Progenitor cell of endocrine pancreas (in vitro differentiated cells): Measurements from ENCODE around the gene ARRDC1. TPM values are rescaled to one million over a fixed set of nuclear protein-coding genes. Genes with fewer than 3 reads are reported as not detected.

ENCODE experiments used
- DNase-seq: peaks from one replicate; pipeline ENCODE4 v3.0.0; 2021; ENCODE audit warnings: low spot score; ENCODE audit not compliant: unreplicated experiment
- H3K27ac Mint-ChIP-seq: 2 replicates; pipeline ENCODE4 v1.8.0; 2021; ENCODE audit warnings: mild to moderate bottlenecking, moderate library complexity, mixed read lengths
- H3K27me3 Mint-ChIP-seq: 2 replicates; pipeline ENCODE4 v1.8.0; 2021; ENCODE audit warnings: mixed read lengths
- H3K36me3 Mint-ChIP-seq: 2 replicates; pipeline ENCODE4 v1.8.0; 2022; ENCODE audit warnings: mixed read lengths; ENCODE audit not compliant: insufficient read depth
- H3K4me1 Mint-ChIP-seq: 2 replicates; pipeline ENCODE4 v1.8.0; 2021; ENCODE audit warnings: low read depth, mixed read lengths
- H3K4me3 Mint-ChIP-seq: 2 replicates; pipeline ENCODE4 v1.8.0; 2021; ENCODE audit warnings: low read depth, mild to moderate bottlenecking, moderate library complexity, mixed read lengths
- H3K9me3 Mint-ChIP-seq: 2 replicates; pipeline ENCODE4 v1.8.0; 2021; ENCODE audit warnings: low read depth, mixed read lengths
- total RNA-seq: library from RNA; stranded (reverse); gene quantifications from 2 replicates; pipeline ENCODE4 v1.2.1, GENCODE V29; 2021
- TF ChIP-seq, protein P1 (sequence below): fragments of 200-600 bp; sonication (generic); IDR thresholded peaks from one replicate; pipeline ENCODE4 v1.5.0; 2021; ENCODE audit warnings: antibody characterized with exemption, mild to moderate bottlenecking; ENCODE audit not compliant: unreplicated experiment

Gene ARRDC1
- total RNA-seq, 1 donor from 2014 or later: 74.9 TPM

DNA sequence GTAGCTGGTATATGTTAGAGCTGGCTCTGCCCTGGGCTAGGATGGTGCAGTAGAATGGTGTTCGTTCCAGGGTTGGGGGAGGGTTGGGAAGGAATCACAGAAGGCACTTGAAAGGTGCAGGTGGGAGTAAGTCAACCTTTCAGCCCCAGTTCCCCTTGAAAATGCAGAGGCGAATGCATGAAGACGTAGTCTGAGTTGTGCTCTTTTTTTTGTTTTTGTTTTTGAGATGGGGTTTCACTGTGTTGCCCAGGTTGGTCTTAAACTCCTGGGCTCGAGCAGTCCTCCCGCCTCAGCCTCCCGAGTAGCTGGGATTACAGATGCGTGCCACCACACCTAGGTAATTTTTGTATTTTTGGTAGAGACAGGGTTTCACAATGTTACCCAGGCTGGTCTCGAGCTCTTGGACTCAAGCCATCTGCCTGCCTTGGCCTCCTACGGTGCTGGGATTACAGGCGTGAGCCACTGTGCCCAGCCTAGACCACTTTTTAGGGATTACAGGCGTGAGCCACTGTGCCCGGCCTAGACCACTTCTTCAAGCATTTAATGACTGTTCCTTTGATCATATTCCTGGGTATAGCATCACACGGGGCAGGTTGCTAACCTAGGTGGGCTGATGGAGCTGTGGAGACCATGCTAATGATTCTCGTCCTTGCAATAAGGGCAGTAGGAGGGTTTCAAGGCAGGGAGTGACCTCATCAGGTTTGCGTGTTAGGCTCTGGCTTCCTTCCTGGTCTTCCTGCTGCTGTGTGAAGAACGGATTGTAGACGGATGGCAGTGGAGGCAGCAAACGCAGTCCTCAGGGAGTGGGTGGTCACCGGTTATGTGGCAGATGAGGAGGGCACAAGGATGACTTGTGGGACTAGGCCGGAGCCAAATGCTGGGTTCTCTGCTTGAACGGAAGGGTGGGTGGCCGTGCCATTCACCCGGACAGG, 27.0 kb downstream of the ARRDC1 start:
- H3K4me3 Mint-ChIP-seq: no peak overlapping the region
- H3K4me1 Mint-ChIP-seq: peaks cover 9% of the 10 kb centered on the region
- no peaks in the 10 kb centered on the region for H3K27me3 Mint-ChIP-seq
- no peaks in the 10 kb centered on the region for H3K9me3 Mint-ChIP-seq
- H3K36me3 Mint-ChIP-seq: peaks cover 2% of the 10 kb centered on the region
- TF ChIP-seq, protein P1, sequence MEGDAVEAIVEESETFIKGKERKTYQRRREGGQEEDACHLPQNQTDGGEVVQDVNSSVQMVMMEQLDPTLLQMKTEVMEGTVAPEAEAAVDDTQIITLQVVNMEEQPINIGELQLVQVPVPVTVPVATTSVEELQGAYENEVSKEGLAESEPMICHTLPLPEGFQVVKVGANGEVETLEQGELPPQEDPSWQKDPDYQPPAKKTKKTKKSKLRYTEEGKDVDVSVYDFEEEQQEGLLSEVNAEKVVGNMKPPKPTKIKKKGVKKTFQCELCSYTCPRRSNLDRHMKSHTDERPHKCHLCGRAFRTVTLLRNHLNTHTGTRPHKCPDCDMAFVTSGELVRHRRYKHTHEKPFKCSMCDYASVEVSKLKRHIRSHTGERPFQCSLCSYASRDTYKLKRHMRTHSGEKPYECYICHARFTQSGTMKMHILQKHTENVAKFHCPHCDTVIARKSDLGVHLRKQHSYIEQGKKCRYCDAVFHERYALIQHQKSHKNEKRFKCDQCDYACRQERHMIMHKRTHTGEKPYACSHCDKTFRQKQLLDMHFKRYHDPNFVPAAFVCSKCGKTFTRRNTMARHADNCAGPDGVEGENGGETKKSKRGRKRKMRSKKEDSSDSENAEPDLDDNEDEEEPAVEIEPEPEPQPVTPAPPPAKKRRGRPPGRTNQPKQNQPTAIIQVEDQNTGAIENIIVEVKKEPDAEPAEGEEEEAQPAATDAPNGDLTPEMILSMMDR: no peak
- no peak for DNase-seq
- peak overlapping the region; percentile 54 for H3K27ac Mint-ChIP-seq

DNA sequence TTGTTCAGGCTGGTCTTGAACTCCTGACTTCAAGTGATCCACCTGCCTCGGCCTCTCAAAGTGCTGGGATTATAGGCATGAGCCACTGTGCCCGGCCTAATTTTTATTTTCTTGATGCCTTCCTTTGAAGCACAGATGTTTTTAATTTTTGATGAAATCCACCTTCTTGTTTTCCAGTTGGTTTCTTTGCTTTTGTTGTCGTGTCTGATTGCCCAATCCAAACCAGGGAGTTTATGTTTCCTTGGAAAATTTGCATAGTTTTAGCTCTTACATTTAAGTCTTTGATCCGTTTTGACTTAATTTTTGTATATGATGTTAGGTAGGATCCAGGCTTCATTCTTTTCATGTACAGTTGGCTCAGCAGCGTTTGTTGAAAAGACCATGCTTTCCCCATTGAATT, 28.5 kb downstream of the ARRDC1 start:
- no peak overlapping the region for H3K4me3 Mint-ChIP-seq
- H3K27me3 Mint-ChIP-seq: no peaks in the 10 kb centered on the region
- peak overlapping the region; percentile 45 for H3K27ac Mint-ChIP-seq
- H3K9me3 Mint-ChIP-seq: no peaks in the 10 kb centered on the region
- H3K4me1 Mint-ChIP-seq: peaks cover 6% of the 10 kb centered on the region
- H3K36me3 Mint-ChIP-seq: no peaks in the 10 kb centered on the region
- TF ChIP-seq, protein P1: no peak
- DNase-seq: no peak

DNA sequence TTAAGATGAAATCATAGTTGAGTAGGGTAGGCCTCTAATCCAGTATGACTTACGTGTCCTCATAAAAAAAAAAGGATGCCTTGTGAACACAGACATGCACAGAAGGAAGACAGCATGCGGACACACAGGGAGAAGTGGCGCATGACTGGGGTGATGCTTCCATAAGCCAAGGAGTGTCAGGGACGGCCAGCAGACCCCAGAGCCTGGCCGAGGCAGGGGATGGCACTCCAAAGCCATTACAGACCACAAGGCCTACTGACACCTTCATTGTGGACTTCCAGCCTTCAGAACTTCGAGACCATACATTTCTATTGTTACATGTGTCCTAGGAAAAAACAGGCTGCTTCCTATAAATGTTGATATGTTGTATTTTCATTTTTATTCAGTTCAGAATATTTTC, 33.2 kb downstream of the ARRDC1 start:
- TF ChIP-seq, protein P1: no peak
- H3K36me3 Mint-ChIP-seq: peaks cover 7% of the 10 kb centered on the region
- H3K9me3 Mint-ChIP-seq: no peaks in the 10 kb centered on the region
- peaks cover 4% of the 10 kb centered on the region for H3K4me1 Mint-ChIP-seq
- no peak overlapping the region for H3K27ac Mint-ChIP-seq
- no peak overlapping the region for H3K4me3 Mint-ChIP-seq
- DNase-seq: no peak
- H3K27me3 Mint-ChIP-seq: no peaks in the 10 kb centered on the region

DNA sequence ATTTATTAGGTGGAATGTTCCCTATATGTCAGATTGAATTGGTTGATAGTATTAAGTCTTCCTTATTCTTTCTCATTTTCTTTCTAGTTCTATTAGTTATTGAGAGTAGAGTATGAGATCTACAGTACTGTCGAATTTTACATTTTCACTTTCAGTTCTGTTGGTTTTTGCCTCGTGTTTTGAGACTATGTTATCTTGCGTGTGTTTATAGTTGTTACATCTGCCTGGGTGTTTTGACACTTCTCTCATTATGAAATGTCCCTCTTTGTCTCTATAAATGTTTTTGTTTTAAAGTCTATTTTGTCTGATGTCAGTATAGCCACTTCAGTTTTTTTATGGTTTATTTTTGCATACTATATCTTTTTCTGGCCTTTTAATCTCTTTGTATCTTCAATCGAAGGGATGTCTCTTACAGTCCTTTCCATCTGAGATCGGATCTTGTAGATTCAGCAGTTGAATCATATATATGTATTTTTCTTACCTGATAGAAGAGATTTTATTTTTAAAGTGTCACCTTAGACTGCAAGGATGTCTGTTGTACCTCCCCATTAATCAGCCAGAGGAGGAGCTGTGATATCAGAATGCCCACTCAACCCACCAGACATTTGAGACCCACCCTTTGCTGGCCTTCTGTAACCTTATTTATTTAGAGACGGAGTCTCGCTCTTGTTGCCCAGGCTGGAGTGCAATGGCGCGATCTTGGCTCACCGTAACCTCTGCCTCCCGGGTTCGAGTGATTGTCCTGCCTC, 34.0 kb downstream of the ARRDC1 start:
- H3K27ac Mint-ChIP-seq: no peak overlapping the region
- DNase-seq: no peak
- H3K36me3 Mint-ChIP-seq: peaks cover 10% of the 10 kb centered on the region
- H3K4me3 Mint-ChIP-seq: no peak overlapping the region
- TF ChIP-seq, protein P1: no peak
- H3K27me3 Mint-ChIP-seq: no peaks in the 10 kb centered on the region
- H3K9me3 Mint-ChIP-seq: no peaks in the 10 kb centered on the region
- peaks cover 4% of the 10 kb centered on the region for H3K4me1 Mint-ChIP-seq

DNA sequence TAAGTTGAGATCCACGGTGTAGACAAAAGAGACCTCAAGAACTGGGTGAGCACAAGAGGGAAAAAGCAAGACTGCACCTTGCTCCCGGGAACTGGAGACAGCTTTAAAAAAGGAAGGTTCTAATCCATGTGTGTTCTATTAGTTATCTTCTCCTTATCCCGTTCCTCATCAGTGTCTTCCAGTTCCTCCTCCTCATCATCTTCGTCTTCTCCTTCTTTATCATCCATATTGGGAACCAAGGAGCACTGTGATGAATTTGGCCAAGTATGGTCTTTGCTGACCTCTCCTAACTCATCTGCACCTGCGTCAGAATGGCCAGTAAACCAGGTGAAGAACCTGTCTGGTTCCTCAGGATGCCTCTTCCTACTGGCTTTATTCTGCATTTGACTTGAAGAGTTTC, 35.4 kb downstream of the ARRDC1 start:
- Mint-ChIP-seq H3K4me3 (no peak overlapping the region), H3K27me3 (no peaks in the 10 kb centered on the region), H3K36me3 (peaks cover 15% of the 10 kb centered on the region), H3K4me1 (peaks cover 10% of the 10 kb centered on the region), H3K9me3 (no peaks in the 10 kb centered on the region), H3K27ac (no peak overlapping the region)
- DNase-seq: no peak
- TF ChIP-seq, protein P1: no peak
